ENCODE measurements around the gene ZBTB24.

DNA sequence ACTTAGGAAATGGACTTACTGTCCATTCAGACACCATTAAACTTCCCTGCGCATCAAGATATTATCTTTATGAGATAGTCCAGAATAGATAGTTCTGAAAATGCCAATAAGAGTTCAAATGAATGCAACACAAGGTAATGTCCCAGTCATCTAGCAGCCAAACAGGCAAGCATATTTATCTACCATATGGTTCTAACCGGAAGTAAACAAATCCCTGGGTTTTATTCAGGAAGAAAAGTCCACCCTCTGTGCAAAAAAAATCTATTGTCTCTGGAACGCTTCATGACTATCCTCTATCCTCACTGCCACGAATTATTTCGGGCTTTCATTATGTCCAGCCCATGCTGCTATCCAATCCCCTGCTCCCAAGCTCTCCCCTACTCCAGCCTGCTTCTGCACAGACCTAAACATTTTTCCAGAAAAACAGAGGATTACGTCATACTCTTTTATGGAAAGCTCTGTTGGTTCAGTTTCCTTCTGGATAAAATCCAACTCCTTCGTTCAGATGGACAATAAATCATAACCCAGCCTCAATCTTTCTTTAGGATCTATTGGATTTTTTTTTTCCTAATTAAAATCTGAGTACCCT, 54.0 kb downstream of the ZBTB24 start:
- TF ChIP-seq, protein P1, sequence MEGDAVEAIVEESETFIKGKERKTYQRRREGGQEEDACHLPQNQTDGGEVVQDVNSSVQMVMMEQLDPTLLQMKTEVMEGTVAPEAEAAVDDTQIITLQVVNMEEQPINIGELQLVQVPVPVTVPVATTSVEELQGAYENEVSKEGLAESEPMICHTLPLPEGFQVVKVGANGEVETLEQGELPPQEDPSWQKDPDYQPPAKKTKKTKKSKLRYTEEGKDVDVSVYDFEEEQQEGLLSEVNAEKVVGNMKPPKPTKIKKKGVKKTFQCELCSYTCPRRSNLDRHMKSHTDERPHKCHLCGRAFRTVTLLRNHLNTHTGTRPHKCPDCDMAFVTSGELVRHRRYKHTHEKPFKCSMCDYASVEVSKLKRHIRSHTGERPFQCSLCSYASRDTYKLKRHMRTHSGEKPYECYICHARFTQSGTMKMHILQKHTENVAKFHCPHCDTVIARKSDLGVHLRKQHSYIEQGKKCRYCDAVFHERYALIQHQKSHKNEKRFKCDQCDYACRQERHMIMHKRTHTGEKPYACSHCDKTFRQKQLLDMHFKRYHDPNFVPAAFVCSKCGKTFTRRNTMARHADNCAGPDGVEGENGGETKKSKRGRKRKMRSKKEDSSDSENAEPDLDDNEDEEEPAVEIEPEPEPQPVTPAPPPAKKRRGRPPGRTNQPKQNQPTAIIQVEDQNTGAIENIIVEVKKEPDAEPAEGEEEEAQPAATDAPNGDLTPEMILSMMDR (conservative IDR thresholded peaks at IDR 0.05 in 1 of 2, IDR thresholded peaks at IDR 0.05 in 1 of 2; ENCODE audit: low read depth in 1 of 2, low read length in 2 of 2), result no peak
- no peak for TF ChIP-seq EZH2 (IDR thresholded peaks at IDR 0.05; ENCODE audit: low read length, missing control alignments)
